ENCODE results near the gene SETD1B. TPM values are rescaled to one million over a fixed set of nuclear protein-coding genes. Genes with fewer than 3 reads are reported as not detected.

SETD1B gene
- total RNA-seq, 6 experiments from 2014 or later: 3.7 to 20.0 (median 9.3) TPM

DNA sequence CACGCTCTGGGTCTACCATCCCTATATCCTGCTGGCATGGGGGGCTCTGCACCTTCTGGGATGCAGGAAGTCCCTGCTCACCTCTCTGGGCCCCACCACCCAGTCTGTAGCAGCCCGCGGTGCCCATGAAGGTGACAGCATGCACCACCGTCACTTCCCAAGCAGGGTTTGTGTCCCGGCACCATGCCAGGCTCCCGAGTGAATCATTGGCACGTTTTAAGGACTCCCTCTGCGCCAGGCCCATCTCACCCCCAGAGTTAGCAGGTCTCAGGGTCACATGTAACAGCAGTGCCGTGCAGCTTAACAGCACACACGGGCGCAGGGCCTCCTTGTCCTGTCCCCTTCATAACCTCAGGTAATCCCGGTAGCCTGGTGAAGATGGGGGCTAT is 19.9 kb downstream of the SETD1B start:
- H3K9me3 ChIP-seq: no peaks in the 10 kb centered on the region
- ATAC-seq: no peak
- H3K4me3 ChIP-seq: no peak overlapping the region
- no peak overlapping the region for H3K27ac ChIP-seq
- H3K4me1 ChIP-seq: no peaks in the 10 kb centered on the region
- WGBS (ENCODE audit: insufficient coverage, low coverage, low lambda C conversion rate, missing lambda C conversion rate): no CpG with 5 or more reads among the region's 12 CpGs
- H3K27me3 ChIP-seq: no peaks in the 10 kb centered on the region
- DNase-seq: no peak
- intact Hi-C loops (cut with DNase I): no loop called here
- peaks cover 7 to 82% (median 49%) of the 10 kb centered on the region in 4 donors for H3K36me3 ChIP-seq
- TF ChIP-seq POLR2A (IDR thresholded peaks at IDR 0.05): no peak
- TF ChIP-seq, protein P1, sequence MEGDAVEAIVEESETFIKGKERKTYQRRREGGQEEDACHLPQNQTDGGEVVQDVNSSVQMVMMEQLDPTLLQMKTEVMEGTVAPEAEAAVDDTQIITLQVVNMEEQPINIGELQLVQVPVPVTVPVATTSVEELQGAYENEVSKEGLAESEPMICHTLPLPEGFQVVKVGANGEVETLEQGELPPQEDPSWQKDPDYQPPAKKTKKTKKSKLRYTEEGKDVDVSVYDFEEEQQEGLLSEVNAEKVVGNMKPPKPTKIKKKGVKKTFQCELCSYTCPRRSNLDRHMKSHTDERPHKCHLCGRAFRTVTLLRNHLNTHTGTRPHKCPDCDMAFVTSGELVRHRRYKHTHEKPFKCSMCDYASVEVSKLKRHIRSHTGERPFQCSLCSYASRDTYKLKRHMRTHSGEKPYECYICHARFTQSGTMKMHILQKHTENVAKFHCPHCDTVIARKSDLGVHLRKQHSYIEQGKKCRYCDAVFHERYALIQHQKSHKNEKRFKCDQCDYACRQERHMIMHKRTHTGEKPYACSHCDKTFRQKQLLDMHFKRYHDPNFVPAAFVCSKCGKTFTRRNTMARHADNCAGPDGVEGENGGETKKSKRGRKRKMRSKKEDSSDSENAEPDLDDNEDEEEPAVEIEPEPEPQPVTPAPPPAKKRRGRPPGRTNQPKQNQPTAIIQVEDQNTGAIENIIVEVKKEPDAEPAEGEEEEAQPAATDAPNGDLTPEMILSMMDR (IDR thresholded peaks at IDR 0.05): no peak

DNA sequence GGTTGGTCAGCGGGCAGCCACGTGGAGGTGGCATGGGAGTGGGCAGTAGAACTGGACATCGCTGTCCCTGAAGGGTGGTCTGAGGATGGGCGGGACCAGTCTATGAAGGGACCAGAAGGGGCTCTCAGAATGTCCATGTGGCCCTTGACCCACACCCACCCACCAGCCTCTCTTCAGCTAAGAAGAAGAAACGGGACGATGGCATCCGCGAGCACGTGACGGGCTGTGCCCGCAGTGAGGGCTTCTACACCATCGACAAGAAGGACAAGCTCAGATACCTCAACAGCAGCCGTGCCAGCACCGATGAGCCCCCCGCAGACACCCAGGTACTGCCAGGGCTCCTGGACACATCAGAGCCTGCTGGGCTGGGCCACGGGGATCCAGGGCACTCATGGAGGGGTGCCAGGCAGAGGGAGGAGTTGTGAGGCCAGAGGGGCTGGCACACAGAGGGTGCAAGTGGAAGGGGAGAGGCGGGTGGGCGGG is 21.3 kb downstream of the SETD1B start:
- WGBS (ENCODE audit: insufficient coverage, low coverage, low lambda C conversion rate, missing lambda C conversion rate): 81% methylated on average over 5 of the region's 18 CpGs
- H3K9me3 ChIP-seq: no peaks in the 10 kb centered on the region
- no peak overlapping the region for H3K27ac ChIP-seq
- TF ChIP-seq POLR2A (IDR thresholded peaks at IDR 0.05): no peak
- TF ChIP-seq, protein P1 (IDR thresholded peaks at IDR 0.05): no peak
- peak in 1 of 3 donors; percentile 58 for DNase-seq
- intact Hi-C loops (cut with DNase I): no loop called here
- H3K4me3 ChIP-seq: no peak overlapping the region
- no peaks in the 10 kb centered on the region for H3K4me1 ChIP-seq
- peaks cover under 1 to 80% (median 47%) of the 10 kb centered on the region in 4 donors for H3K36me3 ChIP-seq
- ATAC-seq: peak in 2 of 4 donors; percentile 10 to 16
- H3K27me3 ChIP-seq: no peaks in the 10 kb centered on the region

GRCh38 chr12:121826318-121827150 is 22.7 kb downstream of the SETD1B start:
- Histone ChIP-seq H3K9me3 (no peaks in the 10 kb centered on the region), H3K4me3 (no peak overlapping the region), H3K27me3 (no peaks in the 10 kb centered on the region), H3K4me1 (no peaks in the 10 kb centered on the region), H3K27ac (no peak overlapping the region), H3K36me3 (peaks cover 0 to 78% (median 41%) of the 10 kb centered on the region in 4 donors)
- 87% methylated on average over 12 of the region's 18 CpGs for WGBS (ENCODE audit: insufficient coverage, low coverage, low lambda C conversion rate, missing lambda C conversion rate)
- intact Hi-C loops (cut with DNase I): no loop called here
- no peak for TF ChIP-seq POLR2A (IDR thresholded peaks at IDR 0.05)
- TF ChIP-seq, protein P1 (IDR thresholded peaks at IDR 0.05): no peak
- DNase-seq (no peak), ATAC-seq (peak in 2 of 4 donors; percentile 4 to 21)

DNA sequence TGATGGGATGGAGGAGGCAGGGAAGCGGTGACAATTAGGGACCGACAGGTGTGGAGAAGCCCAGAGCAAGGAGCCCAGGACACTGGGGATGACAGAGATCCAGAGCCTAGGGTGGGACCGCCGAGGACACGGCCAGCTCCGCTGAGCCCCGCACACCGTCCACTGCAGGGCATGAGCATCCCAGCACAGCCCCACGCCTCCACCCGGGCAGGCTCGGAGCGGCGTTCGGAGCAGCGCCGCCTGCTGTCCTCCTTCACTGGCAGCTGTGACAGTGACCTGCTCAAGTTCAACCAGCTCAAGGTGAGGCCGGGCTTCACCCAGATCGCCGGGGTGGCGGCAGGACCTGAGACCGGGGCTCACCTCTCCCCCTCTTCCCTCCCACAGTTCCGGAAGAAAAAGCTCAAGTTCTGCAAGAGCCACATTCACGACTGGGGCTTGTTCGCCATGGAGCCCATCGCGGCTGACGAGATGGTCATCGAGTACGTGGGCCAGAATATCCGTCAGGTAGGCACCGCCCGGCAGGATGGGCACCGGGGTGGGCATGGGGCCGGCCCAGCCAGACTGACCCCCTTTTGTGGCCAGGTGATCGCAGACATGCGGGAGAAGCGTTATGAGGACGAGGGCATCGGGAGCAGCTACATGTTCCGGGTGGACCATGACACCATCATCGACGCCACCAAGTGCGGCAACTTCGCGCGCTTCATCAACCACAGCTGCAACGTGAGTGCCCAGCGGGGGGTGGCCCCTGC is 23.7 kb downstream of the SETD1B start:
- WGBS (ENCODE audit: insufficient coverage, low coverage, low lambda C conversion rate, missing lambda C conversion rate): 87% methylated on average over 10 of the region's 48 CpGs
- Histone ChIP-seq H3K9me3 (no peaks in the 10 kb centered on the region), H3K36me3 (peaks cover 0 to 74% (median 33%) of the 10 kb centered on the region in 4 donors), H3K4me1 (no peaks in the 10 kb centered on the region), H3K4me3 (no peak overlapping the region), H3K27me3 (no peaks in the 10 kb centered on the region), H3K27ac (no peak overlapping the region)
- DNase-seq: no peak
- intact Hi-C loops (cut with DNase I): no loop called here
- ATAC-seq: no peak
- no peak for TF ChIP-seq POLR2A (IDR thresholded peaks at IDR 0.05)
- TF ChIP-seq, protein P1 (IDR thresholded peaks at IDR 0.05): no peak
